ENCODE data around the gene TMEM72.

The TMEM72 gene

DNA sequence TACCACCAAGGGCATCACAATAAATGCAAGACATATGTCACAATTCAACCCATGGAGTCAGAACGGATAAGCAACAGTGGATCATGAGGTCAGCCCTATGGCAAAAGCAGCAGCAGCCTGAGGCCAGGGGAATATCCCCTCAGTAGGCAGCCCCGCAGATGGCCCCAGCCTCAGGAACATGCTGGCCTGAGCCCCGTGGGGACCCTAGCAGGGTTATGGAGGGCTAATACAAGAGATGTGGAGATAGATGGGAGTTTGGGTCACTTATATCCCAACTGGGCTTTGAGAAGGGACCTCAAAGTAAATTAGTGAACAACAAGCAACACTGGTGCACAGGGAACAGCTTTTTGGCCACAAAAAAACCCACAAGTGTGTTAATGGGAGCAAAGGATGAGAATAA is 9.1 kb downstream of the TMEM72 start:
- DNase-seq (ENCODE audit: low spot score), result no peak

- DNase-seq (ENCODE audit: low spot score), result no peak
These were observed 9.9 kb downstream of the TMEM72 start for GRCh38 chr10:44921061-44921460.

GRCh38 chr10:44921506-44921905 is 10.4 kb downstream of the TMEM72 start:
- DNase-seq (ENCODE audit: low spot score), result no peak

- no peak for DNase-seq (ENCODE audit: low spot score)
These were observed 10.9 kb downstream of the TMEM72 start for GRCh38 chr10:44922021-44922420.

DNA sequence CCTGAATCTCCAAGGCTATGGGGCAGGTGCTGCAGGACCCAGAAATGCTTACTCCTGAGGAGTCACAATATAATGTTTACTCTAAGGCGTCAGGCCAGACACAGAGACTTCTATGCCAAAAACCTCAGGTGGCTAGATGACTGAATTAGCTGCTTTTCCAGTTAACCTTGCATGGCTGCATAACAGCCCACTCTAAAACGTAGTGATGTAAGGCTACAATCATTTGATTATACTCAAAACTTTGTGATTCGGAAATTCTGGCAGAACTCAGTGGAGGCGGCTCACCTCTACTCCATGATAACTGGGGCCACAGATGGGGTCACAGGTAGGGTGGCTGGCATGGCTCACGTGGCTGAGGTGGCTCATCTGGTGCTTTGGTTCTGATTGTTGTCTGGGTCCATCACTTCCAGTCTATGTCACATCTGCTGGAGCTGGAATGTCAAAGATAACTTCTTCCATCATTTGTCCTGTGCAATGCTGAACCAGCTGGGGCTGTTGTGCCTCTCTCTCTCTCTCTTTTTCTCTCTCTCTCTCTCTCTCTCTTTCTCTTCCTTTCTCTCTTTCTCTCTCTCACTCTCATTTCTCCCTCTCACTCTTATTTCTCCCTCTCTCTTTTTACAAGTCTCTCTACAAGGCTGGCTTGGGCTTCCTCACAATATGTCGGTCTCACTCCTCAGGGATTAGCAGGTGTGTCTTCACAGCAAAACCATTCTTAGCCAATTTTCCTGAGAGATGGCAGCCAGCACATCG is 11.8 kb downstream of the TMEM72 start:
- no peak for DNase-seq (ENCODE audit: low spot score)

DNA sequence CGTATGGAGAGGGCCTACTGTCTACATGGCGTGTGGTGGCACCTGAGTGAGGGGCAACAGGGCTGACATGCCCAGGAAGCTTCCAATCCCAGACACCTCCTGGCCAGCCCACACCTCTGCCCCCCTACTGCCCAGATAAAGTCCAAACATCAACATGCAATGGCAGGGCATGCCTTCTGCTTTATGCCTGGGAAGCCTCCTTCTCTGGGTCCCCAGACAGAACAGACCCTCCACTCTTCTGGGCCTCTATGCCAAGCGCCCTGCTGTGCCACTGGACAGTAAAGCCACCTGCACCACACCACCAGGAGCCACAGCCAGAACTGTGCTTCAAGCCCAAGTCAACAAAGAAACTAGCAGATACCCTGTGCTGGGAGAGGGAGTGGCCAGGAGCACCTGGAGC is 12.5 kb downstream of the TMEM72 start:
- DNase-seq (ENCODE audit: low spot score), result no peak

- DNase-seq (ENCODE audit: low spot score), result no peak
These were observed 13.3 kb downstream of the TMEM72 start for GRCh38 chr10:44924261-44925040.

GRCh38 chr10:44925224-44925623 is 14.1 kb downstream of the TMEM72 start:
- peak; percentile 79 for DNase-seq (ENCODE audit: low spot score)

- DNase-seq (ENCODE audit: low spot score), result no peak
These were observed 14.9 kb downstream of the TMEM72 start for GRCh38 chr10:44925811-44926750.

DNA sequence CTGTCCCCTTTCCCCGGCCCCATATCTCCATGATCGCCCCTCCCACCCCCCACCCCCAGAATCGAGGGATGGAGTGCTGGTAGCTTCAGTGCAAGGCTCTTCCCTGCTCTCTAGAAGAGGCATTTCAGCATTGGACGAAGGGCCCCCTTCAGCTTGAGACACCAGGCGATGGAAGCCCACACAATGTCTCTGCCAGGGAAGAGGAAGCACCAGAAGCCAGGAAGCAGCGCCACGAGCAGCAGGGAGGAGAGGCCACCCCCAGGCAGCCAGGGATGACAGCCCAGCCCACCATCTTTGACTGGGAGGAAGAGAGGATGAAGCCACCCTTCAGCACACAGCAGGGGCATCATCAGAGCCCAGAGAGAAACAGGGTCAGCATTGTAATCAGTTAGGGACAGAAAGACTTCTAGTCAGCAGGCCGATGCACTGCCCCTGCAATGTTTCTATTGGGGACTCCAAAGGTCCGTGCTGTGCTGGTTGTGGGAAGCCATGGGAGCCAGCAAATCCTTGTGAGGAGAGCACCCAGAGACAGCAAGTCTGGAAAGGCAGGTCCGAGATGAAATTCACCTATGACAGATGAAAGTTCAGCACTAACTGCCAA is 15.7 kb downstream of the TMEM72 start:
- DNase-seq (ENCODE audit: low spot score), result no peak

DNA sequence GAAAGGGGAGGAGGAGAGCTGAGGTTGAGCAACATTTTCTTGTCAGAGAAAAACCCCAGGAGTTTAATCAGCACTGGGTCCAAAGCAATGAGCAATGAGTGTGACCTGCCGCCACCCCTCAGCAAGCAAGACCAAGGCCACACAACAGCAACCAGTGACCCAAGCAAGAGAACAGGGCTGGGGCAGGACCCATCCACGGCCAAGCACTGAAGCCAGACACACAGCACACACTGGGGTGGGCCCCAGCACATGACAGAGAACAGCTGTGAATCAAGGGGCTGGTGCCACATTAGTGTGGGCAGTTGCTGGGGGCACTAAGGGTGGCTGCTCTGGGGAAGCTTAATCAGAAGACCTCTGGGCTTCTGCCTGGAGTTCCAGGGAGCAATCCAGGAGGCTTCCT is 16.2 kb downstream of the TMEM72 start:
- no peak for DNase-seq (ENCODE audit: low spot score)

- DNase-seq (ENCODE audit: low spot score), result no peak
These were observed 17.3 kb downstream of the TMEM72 start for GRCh38 chr10:44928462-44928861.

DNA sequence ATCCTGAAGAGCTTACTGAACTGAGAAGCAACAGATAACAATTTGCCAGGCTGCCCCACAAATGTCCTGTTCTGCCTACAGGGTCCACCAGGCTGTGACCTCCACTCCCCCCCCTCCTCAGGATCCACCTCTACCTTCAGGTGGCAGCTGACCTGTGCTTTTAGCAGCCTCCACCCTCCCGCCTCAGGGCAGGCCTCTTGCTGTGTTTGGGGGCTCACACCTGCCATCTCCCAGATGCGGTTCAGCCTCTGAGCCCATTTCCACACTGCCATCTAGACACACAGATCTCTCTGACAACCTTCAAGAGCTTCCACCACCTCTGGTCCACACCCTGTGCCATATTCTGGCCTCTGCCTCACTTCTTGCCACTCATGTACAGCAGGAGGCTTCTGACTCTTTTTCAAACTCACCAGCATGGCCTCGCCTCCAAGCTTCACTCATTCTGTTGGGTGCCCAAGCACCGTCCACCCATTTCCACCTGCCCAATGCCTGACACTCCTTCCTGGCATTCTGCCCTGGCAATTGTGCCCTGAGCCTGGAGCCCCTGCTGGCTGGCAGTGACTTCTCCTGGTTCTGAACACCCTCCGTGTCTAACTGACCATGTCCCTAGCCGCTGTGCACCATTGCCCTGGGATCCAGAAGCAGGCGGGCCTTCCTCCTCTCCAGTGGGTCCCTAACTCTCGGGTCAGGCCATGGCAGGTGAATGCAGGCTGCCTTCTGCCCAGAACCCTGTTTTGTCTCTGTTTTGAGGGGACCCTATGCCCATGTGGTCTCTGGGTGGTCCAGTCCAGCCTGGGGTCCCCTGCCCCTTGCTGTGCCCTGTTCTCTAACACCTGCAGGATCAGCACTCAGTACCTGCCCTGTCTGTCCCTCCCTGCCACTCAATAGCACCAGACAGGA is 18.5 kb downstream of the TMEM72 start:
- no peak for DNase-seq (ENCODE audit: low spot score)

DNA sequence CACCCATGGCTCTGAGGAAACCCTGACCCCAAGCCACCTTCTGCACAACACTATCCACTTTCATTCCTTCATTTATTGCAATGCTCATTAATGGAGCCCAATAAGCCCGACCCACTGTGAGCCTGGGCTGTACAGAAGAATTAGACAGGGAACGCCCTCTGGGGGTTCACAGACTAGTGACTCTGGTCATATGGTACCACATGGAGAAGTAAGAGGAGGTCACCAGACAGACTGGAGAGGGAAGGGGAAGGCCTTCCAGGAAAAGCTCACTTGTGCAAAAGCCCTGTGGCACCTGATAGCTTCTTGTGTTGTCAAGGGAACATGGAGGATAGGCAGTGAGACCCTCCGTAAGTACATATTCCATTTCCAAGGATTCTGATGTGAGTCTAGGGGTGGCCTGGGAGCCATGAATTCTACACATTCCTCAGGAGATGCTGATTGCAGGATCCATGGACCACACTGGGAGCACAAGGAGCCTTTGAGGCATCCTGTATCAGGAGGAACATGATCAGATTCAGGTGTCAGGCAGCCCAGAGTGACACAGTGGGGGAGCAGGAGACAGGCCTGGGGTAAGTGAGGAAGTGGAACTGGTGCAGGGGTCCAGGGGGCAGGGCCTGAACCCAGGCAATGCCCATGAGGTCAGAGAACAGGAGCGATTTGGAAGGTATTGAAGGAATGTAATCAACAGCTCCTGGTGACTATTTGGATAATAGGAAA is 19.9 kb downstream of the TMEM72 start:
- DNase-seq (ENCODE audit: low spot score), result no peak

DNA sequence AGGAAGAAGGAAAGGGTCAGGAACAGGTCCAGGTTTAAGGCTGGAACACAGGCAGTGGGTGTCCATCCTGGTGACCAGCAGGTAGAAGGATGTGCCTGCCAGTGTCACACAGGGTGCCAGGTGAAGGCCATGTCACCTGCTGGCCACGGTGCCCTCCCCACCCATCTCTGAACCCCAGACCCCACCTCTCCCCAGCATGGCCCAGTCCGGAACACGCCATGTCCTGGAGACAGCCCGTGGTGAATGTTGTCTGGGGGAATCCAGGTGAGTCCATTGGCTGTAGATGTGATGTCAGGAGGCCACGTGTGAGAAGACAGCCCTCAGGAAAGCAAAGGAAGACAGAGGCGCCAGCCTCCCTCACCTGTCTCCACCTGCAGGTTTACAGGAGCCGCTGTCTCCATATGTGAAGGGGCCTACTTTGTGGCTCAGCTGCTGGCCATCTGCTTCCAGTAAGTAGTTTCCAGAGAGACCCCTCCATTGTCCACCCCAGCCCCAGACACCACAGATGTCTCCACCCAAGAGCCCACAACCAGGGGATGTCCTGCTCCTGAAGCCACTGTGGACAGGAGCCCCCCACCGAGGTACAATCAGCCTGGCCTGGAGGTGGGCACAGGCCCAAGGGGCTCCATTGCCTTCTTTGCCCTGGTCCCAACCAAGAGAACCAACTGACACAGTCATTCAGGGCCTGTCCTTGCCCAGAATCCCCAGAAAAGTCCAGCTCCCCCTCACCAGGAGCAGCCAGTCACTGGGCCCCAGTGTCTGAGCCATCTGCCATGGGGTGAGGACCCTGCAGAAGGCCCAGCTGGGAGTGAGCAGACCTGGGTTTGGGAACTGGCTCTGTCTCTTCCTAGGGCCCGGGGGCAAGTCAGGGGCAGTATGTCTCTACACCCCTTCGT is 20.7 kb downstream of the TMEM72 start:
- no peak for DNase-seq (ENCODE audit: low spot score)

DNA sequence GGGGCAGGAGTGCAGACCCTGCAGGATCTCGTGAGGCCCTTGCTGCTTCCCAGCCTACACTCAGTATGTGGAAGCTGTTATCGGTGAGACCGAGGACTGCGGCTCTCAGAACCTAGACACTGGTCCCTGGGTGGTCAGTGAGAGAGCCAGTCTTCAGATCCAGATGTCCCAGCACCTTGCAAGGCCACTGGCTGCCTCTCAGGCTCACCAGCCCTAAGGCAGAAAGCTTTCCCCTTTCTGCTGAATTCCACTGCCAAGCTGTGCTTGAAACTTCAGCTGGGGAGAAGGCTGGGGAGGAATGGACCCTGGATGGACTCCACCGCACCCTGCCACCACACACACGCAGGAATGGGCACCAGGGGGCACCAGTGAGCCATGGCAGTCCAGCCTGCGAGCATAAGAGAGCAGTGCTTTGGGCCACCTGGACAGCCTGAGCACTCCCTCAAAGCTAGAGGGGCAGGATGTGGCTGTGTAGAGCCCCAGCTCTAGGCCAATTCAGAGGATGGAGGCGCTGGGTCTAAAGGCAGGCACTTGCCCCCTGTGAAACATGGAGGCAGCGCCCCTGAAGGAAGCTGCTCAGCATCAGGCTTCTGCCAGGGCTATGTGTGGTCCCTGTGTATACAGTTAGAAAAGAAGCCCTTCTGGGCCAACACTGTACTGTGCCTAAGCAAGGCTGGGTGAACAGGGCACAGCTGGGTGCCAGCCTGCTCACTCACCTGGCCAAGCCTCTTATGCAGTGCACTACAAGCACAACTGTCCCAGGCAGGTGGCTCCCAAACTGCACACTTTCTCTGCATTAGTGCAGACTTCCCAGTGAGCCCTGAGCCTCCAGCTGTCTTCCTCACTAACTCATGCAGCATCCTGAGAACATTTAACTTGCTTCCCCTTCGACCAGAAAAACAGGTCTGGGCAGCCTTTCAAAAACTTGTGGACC is 21.6 kb downstream of the TMEM72 start:
- DNase-seq (ENCODE audit: low spot score), result peak; percentile 83

DNA sequence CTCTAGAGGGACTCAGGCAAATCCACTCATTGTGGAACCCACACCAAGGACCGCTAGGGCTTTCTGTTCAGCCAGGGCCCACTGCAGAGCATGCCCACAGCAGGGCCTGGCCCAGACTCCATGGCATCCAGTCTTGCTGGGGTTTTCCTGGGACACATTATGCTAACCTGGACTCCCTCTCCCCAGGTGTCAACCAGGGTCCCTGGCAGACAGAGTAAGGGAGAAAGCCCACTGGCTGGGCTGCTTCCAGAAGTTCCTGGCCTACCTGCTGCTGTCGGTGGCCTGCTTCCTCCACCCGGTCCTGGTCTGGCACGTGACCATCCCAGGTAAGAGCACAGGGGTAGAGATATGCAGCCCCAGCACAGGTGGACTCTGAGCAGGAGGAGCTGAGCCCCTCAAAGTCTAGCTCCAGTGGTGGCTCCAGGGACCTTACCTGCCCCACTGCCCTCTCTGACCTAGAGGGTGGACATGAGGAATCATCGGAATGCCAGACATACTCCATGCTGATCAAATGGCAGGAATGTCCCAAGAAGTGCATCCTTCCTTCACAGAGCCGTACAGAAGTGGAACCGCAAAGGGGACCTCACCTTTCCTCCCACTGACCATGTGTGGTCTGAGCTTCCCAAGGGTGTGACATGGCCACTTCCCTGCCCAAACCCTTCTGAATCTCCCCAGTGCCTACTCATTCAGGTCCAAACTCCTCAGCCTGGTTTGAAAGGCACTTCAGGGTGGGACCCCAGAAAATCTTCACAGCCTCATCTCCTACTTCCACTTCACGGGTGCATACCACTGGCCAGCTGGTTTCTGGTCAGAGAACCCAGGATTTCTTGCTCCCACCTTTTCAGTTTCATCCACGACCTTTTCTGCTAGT is 22.5 kb downstream of the TMEM72 start:
- no peak for DNase-seq (ENCODE audit: low spot score)
